HG02973 (cell line): ENCODE measurements around the gene ERN1.

Source experiments
- ATAC-seq: cut with Tn5 transposase; IDR thresholded peaks from one replicate; pipeline ENCODE4 v1.9.1; 2021; ENCODE audit warnings: moderate library complexity; ENCODE audit not compliant: unreplicated experiment

The ERN1 gene

GRCh38 chr17:64085650-64086005 lies 44.3 kb downstream of the ERN1 start:
- no peak for ATAC-seq

DNA sequence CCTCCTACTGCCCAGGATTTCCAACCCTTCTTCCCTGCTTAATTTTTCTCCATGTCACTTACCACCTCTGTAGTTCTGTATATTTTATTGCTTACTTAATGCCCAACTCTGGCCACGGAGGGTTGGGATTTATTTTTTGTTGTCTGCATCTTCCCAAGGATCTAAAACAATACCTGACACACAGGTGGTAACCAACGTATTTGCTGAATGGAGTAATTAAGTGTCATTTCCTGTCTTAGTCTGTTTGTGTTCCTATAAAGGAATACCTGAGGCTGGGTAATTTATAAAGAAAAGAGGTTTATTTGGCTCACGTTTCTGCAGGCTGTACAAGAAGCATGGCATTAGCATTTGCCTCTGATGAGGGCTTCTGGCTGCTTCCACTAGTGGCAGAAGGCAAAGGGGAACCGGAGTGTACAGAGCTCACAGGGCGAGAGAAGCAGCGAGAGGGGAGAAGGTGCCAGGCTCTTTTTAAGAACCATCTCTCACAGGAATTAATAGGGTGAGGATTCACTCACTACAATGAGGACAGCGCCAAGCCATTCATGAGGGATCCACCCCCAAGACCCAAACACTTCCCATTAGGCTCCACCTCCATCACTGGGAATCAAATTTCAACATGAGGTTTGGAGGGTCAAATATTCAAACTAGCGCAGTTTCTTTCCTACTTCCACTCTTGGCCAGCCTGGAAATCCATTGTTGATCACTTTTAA lies 44.8 kb downstream of the ERN1 start:
- ATAC-seq: no peak

DNA sequence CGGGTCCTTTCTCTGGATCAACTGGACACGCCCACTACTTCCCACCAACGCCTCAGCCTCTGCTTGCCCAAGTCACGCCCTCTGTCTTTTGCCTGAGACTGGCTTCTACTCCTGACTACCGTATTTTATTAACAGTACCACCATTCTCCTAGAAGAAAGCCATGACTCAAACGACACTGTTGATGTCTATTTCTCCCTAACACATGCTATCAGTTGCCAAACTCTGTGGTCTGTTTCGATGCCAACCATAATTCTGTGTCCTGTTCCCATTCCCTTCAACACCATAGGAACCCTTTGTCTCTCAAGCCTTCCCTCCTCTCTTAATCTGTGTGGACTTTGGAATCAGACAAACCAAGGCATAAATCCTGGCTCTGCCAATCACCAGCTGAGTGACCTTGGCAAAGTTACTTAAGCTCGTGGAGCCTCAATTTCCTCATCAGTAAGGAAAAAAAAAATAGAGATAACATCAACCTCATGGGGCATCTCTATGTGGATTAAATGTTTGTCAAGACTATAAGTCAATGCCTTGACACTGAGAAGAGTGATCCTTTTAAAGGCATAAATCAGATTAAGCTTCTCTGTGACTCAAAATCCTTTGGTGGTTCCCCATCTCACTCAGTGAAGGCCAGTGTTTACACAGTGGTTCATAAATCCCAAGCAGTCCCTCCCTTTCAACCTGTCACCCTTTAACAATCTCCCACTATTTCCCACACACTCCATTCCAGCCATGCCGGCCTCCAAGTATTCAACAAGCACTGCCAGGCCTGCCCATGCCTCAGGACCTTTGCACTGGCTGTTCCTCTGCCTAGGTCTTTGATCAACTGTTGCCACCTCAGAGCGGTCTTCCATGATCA lies 45.6 kb downstream of the ERN1 start:
- ATAC-seq: no peak

GRCh38 chr17:64083563-64084085 lies 46.3 kb downstream of the ERN1 start:
- ATAC-seq: no peak

DNA sequence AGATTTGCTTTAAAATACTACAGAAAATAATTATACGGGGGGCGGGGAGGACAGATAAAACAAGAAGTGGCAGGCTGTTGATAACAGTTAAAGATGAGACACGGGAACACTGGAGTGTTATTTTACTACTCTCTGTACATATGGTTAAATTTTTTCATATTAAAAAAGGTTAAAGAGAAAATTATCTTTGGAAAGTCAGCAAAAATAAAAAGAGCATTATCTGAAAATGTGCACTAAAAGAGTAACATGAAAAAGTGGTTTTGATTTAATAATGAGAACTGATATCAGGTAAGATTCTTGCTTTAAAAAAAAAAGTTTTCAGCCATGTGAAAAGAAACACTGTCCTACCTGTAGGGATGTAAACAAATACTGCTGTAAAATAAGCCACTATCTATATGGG lies 46.9 kb downstream of the ERN1 start:
- no peak for ATAC-seq

GRCh38 chr17:64081802-64082799 lies 47.8 kb downstream of the ERN1 start:
- peak; percentile 69 for ATAC-seq

DNA sequence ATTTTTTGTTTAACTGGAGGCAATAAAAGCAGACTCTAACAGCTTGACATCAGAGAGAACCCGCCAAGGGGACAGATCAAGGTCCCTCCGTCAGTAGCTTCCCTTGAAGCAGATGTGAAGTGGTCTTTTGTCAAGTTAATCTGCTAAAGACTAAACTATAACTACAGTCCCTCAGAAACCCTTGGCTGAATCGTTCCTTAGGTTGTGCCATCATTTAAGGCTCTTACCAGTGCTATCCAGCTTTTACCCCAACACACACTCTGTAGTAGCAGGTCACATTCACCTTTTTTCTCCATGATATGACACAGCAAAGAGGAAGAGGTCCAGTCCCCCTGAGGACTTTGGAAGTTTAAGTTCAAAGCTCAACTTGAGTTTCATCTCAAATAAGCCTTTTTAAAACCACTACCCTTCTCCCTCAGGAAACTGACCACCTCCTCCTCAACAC lies 49.7 kb downstream of the ERN1 start:
- no peak for ATAC-seq

- no peak for ATAC-seq
These were observed 52.6 kb downstream of the ERN1 start for GRCh38 chr17:64077379-64077778.

- peak; percentile 40 for ATAC-seq
These were observed 54.0 kb downstream of the ERN1 start for GRCh38 chr17:64075913-64076312.

GRCh38 chr17:64074704-64075426 lies 55.1 kb downstream of the ERN1 start:
- ATAC-seq: no peak

- peak; percentile 78 for ATAC-seq
These were observed 55.9 kb downstream of the ERN1 start for GRCh38 chr17:64073771-64074703.

GRCh38 chr17:64071111-64071510 lies 58.8 kb downstream of the ERN1 start:
- ATAC-seq: no peak

DNA sequence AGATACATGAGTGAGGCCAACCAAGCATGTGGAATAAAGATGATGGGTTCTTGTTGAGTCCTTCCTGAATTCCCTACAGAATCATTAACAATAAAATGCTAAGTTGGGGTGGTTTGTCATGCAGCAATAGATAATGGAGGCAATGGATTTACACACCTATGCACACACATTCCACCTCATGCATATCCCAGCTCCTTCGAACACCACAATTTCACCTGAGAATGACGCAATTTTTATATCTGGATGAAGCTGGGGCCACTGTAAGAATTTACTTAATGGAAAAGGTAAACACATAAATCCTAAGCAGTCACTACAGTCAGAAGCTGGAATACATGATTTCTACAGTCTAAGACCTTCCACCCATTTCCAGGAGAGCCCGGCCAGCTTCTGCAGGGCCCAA lies 59.7 kb downstream of the ERN1 start:
- ATAC-seq: no peak

DNA sequence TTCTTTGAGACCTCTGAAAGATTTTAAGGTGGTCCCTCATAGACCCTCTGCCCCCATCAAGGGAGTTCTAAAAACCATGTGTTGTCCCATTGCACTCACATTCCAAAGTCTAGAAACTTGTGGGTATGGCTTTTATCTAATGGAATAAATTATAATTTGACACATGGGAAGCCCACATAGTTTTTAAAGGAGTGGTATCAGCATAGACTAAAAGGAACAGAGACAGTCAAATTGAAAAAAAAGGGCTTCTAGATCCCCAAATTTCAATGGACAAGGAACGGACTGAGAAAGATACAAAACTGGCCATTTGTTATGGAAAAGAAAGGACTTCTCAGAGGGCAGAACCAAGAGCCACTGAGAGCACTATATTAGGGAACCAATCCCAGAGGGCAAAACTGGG lies 60.8 kb downstream of the ERN1 start:
- ATAC-seq: no peak

DNA sequence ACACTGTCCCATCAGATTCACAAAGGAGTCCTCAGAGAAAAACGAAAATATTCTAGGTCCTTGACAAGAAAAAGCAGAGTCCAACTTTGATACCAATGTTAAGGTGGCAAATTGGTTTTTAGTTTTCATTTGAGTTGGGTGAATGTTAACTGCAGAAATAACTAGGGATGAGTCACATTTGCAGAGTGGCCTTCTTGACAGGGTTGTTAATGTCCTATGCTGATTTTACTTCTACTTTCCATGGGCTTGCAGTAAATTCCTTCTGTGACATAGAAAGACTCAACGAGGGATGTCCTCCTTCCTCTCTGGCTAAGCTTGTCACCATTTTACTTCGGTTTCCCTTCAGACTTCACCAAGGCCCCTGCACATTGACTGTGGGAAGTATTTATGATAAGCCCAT lies 62.3 kb downstream of the ERN1 start:
- ATAC-seq: no peak

DNA sequence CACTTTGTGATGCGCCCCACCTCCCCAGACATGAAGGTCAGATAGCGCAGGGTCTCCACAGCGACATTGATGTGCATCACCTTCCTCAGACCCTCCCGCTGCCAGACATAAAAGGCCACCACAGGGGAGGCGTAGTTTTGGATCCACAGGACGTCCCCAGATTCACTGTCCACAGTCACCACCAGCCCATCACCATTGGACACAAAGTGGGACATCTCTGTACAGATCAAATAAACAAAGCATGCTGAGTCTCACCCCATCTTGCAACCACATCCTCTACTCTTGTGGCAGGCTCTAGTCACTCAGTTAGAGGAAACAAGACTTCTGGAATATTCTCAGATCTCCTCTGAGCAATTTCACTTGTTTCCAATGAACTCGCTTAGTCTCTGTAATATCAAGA lies 63.2 kb downstream of the ERN1 start:
- ATAC-seq: no peak

- no peak for ATAC-seq
These were observed 64.8 kb downstream of the ERN1 start for GRCh38 chr17:64065161-64065560.

- no peak for ATAC-seq
These were observed 65.6 kb downstream of the ERN1 start for GRCh38 chr17:64064331-64064730.

DNA sequence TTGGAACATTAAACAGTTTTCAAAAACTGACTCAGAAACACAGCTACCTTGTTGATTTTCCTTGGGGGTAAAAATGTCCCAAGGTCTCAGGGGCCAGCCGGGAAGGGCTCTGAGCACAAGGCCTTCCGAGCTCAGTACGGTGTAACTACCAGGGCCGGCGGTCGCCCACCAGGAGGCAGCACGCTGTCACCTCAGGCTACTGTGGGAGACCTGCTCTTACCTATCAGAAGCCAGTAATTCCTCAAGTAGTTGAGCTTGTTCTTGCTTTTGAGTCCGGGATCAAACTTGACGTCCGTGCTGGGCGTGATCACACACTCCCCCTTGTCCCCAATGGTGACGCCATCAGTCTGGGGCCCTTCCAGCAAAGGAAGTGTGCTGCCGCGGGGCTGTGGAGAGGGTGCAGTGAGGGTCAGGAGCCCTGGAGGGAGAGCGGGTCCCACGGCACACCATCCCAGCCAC lies 66.1 kb downstream of the ERN1 start:
- no peak for ATAC-seq
